H1 (cell line): ENCODE measurements around the gene ZNF639.
"Not testable (repeated sequence)": the region's sequence is repeated elsewhere in the genome, so short reads cannot be mapped to it uniquely, and the experiment has no call there.

Source experiments
- CTCF ChIP-seq, 3 experiments: IDR thresholded peaks; 1 replicate in 2 of 3; 2 replicates in 1 of 3; pipeline versions ENCODE4 v1.5.1 to v1.6.1; 2011; ENCODE audit warnings: low read length in 3 of 3, mild to moderate bottlenecking in 3 of 3, inconsistent platforms in 2 of 3, low read depth in 1 of 3, moderate library complexity in 1 of 3; ENCODE audit not compliant: insufficient read depth in 1 of 3; ENCODE audit errors: control extremely low read depth in 1 of 3
- HDAC2 ChIP-seq, 2 experiments: fragments of 300-600 bp in 1 of 2; sonication (generic) in 1 of 2; IDR thresholded peaks; 2 replicates each; pipeline ENCODE4 v1.6.1; 2011 to 2012; ENCODE audit warnings: low read depth in 2 of 2, low read length in 2 of 2, mild to moderate bottlenecking in 2 of 2, moderate library complexity in 2 of 2, borderline replicate concordance in 1 of 2, inconsistent platforms in 1 of 2
- JUND ChIP-seq: IDR thresholded peaks from 2 replicates; pipeline ENCODE4 v1.6.1; 2011; ENCODE audit warnings: mild to moderate bottlenecking, improper control_type of control experiment, low read length
- PHF8 ChIP-seq: fragments of 200-600 bp; sonication (generic); conservative IDR thresholded peaks from 2 replicates; pipeline ENCODE4 v1.7.1; 2012; ENCODE audit warnings: low read depth, mild to moderate bottlenecking, inconsistent platforms, low read length, moderate library complexity
- SIRT6 ChIP-seq: IDR thresholded peaks from one replicate; pipeline ENCODE4 v1.7.1; 2012; ENCODE audit warnings: low read length, inconsistent platforms
- USF2 ChIP-seq: IDR thresholded peaks from 2 replicates; pipeline ENCODE4 v1.6.1; 2011; ENCODE audit warnings: low read length, improper control_type of control experiment

GRCh38 chr3:179307362-179307761, 15.5 kb upstream of the ZNF639 start:
- TF ChIP-seq USF2; CTCF (IDR thresholded peaks at IDR 0.05; ENCODE audit: control extremely low read depth in 1 of 3, insufficient read depth in 1 of 3, low read depth in 1 of 3, low read length in 3 of 3); PHF8; JUND; SIRT6; HDAC2 (IDR thresholded peaks at IDR 0.05; ENCODE audit: borderline replicate concordance in 1 of 2, low read depth in 2 of 2, low read length in 2 of 2): not testable (repeated sequence)
